ENCODE data around the gene DMBT1. TPM values are rescaled to one million over a fixed set of nuclear protein-coding genes. Genes with fewer than 3 reads are reported as not detected.

Gene DMBT1
- total RNA-seq, 2 donors from 2014 or later = not detected

DNA sequence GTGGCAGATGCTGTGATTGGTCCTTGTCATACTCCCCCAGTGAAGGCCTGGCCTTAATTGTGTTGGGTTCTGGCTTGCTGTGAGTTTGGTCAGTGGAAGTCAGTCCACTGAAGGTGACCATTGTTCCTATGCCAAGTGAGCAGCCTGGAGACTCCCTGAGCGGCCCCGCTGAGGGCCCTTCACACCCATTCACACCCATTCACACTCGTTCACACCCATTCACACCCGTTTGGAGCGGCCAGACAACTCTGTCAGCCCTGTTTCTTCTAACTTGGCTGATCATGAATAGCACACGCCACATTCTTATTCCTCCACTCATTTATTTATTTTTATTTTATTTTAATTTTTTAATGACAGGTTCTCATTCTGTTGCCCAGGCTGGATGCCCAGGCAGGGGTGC lies 77.6 kb downstream of the DMBT1 start:
- Mint-ChIP-seq H3K27ac (no peak overlapping the region), H3K4me1 (no peaks in the 10 kb centered on the region), H3K9me3 (no peaks in the 10 kb centered on the region), H3K36me3 (ENCODE audit: low read depth) (no peaks in the 10 kb centered on the region), H3K27me3 (peaks cover 11% of the 10 kb centered on the region), H3K4me3 (no peak overlapping the region)
- ATAC-seq (replicated peaks) = no peak

DNA sequence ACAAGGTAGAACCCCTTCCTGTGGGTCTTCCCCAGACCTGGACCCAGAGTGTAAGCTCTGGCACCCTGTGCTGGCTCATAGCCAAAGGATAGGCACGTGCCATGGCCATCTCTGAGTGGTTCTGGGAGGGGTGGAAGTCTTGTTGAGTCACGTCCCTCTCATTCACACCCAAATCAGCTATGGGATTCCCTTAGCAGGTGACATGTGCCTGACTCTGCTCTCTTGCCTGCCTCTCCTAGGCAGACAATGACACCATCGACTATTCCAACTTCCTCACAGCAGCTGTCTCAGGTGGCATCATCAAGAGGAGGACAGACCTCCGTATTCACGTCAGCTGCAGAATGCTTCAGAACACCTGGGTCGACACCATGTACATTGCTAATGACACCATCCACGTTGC lies 79.2 kb downstream of the DMBT1 start:
- no peak for ATAC-seq (replicated peaks)
- Mint-ChIP-seq H3K27me3 (peaks cover 8% of the 10 kb centered on the region), H3K4me1 (no peaks in the 10 kb centered on the region), H3K36me3 (ENCODE audit: low read depth) (no peaks in the 10 kb centered on the region), H3K9me3 (no peaks in the 10 kb centered on the region), H3K27ac (no peak overlapping the region), H3K4me3 (no peak overlapping the region)

DNA sequence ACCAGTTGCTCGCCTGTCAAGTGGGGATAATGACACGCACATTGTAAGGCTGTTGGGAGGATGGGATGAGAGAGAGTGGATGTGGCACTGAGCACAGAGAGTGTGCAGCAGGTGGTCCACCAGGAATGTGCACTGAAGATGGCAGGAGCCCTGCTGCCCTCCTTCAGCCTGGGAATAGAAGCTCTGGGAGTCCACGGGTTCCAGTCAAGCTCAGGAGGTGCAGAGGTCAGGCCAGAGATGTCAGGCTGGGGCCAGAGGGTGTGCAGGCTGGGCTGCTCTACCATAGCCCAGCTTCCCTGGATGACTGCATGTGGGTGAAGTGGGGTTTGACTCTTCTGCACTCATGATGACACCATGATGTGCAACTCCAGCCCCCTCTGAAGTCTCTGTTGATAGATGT lies 80.4 kb downstream of the DMBT1 start:
- peaks cover 10% of the 10 kb centered on the region for H3K27me3 Mint-ChIP-seq
- ATAC-seq (replicated peaks) = no peak
- H3K27ac Mint-ChIP-seq = no peak overlapping the region
- no peak overlapping the region for H3K4me3 Mint-ChIP-seq
- H3K36me3 Mint-ChIP-seq (ENCODE audit: low read depth) = no peaks in the 10 kb centered on the region
- H3K4me1 Mint-ChIP-seq = no peaks in the 10 kb centered on the region
- H3K9me3 Mint-ChIP-seq = no peaks in the 10 kb centered on the region

DNA sequence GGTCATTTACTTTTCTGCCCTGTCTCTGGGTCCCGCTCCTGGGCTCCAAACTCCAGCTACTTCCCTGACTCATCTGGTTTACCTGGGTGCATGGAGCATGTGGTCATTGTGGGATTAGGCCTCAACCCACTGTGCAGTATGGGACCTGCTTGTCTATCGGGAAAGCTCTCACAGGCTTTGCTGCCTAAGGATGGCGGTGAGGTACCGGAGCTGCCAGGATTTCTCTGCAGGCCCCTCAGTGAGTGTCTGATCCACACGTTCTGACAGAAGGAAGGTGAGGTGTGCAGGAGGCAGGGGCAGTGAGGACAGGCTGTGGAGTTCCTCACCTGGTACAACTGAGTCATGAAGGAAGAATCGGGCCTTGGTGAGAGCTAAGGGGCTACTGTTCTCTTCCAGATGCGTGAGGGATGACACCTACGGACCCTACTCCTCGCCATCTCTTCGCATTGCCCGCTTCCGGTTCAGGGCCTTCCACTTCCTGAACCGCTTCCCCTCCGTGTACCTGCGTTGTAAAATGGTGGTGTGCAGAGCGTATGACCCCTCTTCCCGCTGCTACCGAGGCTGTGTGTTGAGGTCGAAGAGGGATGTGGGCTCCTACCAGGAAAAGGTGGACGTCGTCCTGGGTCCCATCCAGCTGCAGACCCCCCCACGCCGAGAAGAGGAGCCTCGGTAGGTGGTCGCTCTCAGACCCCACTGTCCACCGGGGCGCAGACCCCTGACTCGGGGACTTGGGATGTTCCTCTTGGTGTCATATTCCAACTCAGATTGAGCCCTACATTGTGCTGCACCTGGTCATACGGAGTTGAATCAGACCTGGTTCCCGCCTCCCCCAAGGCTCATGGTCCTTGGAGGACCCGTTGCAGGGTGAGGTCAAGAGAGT lies 82.4 kb downstream of the DMBT1 start:
- Mint-ChIP-seq H3K4me3 (no peak overlapping the region), H3K4me1 (no peaks in the 10 kb centered on the region), H3K27ac (no peak overlapping the region), H3K27me3 (peaks cover 7% of the 10 kb centered on the region), H3K36me3 (ENCODE audit: low read depth) (no peaks in the 10 kb centered on the region), H3K9me3 (no peaks in the 10 kb centered on the region)
- no peak for ATAC-seq (replicated peaks)

DNA sequence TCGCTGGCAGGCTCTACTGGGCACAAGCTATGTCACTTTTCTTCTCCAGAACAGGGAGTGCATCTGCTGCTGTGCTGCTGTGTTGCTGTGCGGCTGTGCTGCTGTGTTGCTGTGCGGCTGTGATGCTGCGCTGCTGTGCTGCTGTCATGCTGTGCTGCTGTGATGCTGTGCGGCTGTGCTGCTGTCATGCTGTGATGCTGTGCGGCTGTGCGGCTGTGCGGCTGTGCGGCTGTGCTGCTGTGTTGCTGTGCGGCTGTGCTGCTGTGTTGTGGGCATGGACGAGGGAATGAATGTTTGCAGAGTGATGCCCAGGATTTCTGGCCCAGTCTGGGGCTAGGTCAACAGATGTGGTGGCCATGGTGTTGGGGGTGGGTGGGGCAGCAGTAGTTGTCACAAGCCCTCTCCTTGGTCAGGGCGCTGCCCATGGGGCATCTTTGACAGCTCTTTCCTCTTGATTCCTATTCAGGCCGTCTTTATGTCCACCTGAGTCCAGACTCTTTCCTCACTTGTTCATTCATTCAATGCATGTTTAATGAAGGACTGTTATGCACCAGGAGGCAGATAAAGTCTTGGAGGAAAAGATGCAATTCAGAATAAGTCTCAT lies 83.5 kb downstream of the DMBT1 start:
- H3K4me1 Mint-ChIP-seq = no peaks in the 10 kb centered on the region

DNA sequence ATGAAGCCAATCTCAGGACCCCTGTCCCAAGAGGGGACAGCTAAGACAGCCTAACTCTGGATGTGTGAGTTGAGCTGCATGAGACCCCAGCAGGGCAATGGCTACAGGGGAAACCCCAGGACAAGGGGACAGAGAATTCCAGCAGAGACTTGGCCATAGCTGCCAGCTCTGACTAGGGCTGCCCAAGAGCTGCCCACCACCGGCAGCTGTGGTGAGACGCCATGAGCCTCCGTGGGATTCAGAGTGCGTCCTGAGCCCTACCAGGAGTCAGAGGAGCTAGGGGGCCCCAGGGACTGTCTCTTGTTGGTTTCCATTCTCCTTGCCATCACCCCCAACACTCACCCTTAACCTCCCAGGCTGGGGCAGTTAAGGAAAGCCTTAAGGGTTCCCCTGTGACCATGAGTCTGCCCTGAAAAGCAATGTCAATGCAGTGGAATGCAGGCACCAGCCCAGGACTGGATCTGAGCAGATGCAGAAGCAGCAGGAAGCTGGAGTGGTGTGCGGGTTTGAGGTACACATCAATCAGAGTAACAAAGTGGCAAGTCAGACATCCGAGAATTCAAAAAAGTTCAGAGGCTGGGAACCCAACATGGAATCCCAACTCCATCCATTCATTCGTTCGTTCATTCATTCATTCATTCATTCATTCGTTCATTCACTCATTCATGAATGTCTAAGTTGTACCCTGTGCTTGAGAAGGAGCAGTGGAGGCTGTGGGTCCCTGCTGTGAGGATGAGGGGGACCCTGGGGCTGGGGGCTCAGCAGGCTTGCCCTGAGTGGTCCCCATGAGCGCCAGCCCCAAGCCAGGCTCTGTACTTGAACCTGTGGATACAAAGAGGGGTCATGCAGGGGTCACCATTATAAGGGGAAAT lies 86.2 kb downstream of the DMBT1 start:
- no peak for ATAC-seq (replicated peaks)
- no peaks in the 10 kb centered on the region for H3K4me1 Mint-ChIP-seq

More for the DNA sequence above, 83.5 kb downstream of the DMBT1 start:
- Mint-ChIP-seq H3K36me3 (ENCODE audit: low read depth) (no peaks in the 10 kb centered on the region), H3K4me3 (no peak overlapping the region), H3K9me3 (no peaks in the 10 kb centered on the region), H3K27ac (no peak overlapping the region), H3K27me3 (peaks cover 7% of the 10 kb centered on the region)
- no peak for ATAC-seq (replicated peaks)

DNA sequence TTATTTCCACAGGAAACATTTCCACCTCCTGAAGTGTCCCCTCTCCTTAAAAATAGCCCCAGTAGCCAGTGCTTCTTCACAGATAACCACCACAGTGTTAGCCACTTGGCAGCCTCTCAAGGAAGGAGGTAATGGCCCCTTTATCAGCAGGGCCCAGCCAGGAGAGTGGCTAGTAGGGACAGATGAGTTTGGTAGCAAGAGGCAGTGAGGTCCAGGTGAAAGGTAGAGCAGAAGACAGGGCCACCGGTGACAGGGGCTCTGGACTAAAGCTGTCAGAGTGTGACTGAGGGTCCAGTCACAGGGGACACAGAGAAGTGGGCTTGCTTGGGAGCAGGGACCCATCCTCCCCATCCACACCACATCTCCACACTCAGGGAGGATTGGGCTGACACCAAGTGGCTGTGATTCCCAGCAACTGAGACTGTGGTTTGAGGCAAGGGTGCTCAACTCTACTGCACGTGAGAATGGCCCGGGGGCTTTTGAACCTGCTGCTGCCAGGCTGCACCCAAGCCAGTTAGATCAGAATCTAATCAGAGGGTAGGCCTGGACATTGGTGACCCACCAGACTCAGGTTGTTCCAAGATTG lies 86.9 kb downstream of the DMBT1 start:
- Mint-ChIP-seq H3K27ac (no peak overlapping the region), H3K27me3 (peaks cover 21% of the 10 kb centered on the region), H3K4me1 (no peaks in the 10 kb centered on the region), H3K36me3 (ENCODE audit: low read depth) (no peaks in the 10 kb centered on the region), H3K4me3 (no peak overlapping the region), H3K9me3 (no peaks in the 10 kb centered on the region)
- no peak for ATAC-seq (replicated peaks)

More for the DNA sequence above, 86.2 kb downstream of the DMBT1 start:
- no peaks in the 10 kb centered on the region for H3K36me3 Mint-ChIP-seq (ENCODE audit: low read depth)
- no peak overlapping the region for H3K27ac Mint-ChIP-seq
- H3K4me3 Mint-ChIP-seq = no peak overlapping the region
- H3K9me3 Mint-ChIP-seq = no peaks in the 10 kb centered on the region
- peaks cover 18% of the 10 kb centered on the region for H3K27me3 Mint-ChIP-seq

DNA sequence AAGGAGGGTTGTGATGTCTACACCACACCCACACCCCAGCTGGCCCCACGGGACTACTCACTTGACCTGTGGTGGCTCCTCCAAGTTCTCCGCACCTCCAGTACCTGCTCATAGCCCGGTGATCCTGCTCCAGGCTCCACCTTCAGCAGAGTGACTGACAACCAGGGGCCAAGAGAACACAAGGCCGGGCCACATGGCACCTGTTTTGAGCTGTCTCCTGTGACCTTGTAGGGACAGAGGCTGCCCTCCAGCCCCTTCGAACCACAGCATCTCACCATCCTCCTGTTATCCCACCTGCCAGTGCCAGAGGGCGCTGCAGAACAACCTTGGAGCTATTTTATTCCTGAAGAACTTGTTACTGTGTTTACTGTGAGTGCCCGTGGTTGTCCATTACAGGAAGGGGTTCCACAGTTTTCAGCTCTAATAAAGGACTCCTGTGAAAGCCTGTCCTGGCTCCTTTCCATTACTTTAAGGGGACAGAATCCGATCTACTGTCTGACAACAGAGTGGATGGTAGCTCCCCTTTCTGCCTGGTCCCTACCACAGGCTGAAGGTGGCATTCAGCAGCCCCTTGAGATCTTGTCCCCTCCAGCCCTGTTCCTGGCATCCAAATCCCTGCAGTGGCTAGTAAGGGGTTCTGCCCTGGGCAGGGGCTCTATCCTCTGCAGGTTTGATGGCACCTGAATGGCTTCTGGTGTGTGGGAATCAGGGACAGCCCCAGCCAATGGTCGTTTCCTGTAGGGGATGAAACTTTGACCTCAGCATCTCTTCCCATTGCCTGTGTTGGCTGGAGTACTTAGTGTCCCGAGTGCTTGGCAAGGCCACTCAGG lies 88.3 kb downstream of the DMBT1 start:
- no peaks in the 10 kb centered on the region for H3K36me3 Mint-ChIP-seq (ENCODE audit: low read depth)
- ATAC-seq (replicated peaks) = no peak
- no peak overlapping the region for H3K27ac Mint-ChIP-seq
- no peak overlapping the region for H3K4me3 Mint-ChIP-seq
- peaks cover 5% of the 10 kb centered on the region for H3K9me3 Mint-ChIP-seq
- peaks cover 32% of the 10 kb centered on the region for H3K27me3 Mint-ChIP-seq
- H3K4me1 Mint-ChIP-seq = no peaks in the 10 kb centered on the region

DNA sequence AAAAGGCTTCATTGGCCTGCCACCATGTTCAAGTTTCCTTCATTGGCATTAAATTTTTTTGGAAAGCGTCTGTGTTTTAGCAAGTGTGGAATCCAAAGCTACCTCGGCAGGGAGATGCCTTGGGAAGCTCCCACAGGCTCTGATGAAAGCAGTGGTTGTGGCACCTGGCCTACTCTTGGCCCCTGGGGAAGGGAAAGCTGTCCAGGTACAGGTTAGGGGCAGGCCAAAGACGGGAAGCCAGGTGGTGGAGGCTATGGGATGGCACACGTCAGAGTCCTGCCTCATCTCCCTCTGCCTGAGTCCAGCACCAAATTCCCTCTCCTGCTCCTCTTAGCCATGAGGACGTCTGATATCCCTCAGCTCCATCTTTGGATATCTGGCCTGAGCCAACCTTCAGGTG lies 89.3 kb downstream of the DMBT1 start:
- Mint-ChIP-seq H3K36me3 (ENCODE audit: low read depth) (no peaks in the 10 kb centered on the region), H3K4me3 (no peak overlapping the region), H3K27me3 (peaks cover 37% of the 10 kb centered on the region), H3K27ac (no peak overlapping the region), H3K9me3 (peaks cover 5% of the 10 kb centered on the region), H3K4me1 (no peaks in the 10 kb centered on the region)
- ATAC-seq (replicated peaks) = no peak

DNA sequence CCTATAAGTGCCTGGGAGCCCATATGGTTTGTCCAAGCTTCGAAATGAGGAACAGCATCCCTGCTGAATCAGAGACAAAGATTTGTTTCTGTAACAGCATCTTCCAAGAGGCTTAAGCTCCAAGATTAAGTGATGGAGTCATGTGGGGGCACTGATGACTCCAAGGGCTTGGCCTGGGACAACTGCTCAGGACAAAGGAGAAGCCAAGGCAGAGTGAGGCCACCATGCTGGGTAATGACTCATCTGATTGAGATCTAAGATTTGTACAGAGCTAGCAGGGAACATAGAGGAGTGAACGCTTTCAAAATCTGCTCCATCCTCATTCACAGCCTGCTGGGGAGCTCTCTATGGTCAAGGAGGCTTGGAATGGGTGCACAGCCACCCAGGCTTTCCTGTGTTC lies 89.8 kb downstream of the DMBT1 start:
- Mint-ChIP-seq H3K4me1 (no peaks in the 10 kb centered on the region), H3K27ac (no peak overlapping the region), H3K9me3 (peaks cover 5% of the 10 kb centered on the region), H3K4me3 (no peak overlapping the region), H3K36me3 (ENCODE audit: low read depth) (no peaks in the 10 kb centered on the region), H3K27me3 (peaks cover 41% of the 10 kb centered on the region)
- no peak for ATAC-seq (replicated peaks)

DNA sequence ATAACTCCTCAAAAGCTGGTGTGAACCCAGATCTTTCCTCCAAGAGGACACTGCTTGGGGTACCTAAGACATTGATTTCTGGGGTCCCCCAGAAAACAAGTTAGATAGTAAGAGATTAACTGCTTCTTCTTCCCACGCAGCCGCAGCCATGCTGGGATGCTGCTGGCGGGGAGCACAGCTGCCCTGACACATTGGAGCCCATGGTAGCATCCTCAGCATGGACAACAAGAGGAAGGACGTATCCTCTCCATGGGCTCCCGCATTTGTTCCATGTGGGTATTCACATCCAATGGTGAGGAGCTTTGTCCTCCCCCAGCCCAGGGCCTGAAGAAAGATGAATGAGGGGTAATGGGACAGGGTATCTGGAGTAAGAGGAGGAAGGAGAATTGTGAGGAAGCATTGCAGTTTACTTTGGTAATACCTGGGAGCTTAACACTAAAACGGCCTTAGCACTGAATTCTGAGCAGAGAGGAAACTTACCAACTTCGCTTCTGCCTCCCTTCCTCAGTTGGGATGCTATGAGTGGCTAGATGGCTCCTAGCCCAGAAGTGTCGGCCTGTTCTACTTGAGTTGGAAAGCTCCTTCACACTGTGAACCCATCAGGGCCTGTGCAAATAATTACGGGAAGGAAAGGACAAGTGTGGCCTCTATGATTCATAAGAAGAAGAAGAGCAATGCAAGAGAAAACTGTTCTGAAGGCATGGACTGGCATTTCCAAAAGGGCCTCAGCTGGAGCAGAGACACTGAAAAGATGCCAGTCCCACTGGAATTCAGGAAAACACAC lies 95.2 kb downstream of the DMBT1 start:
- peaks cover 5% of the 10 kb centered on the region for H3K9me3 Mint-ChIP-seq
- no peak overlapping the region for H3K27ac Mint-ChIP-seq
- no peak overlapping the region for H3K4me3 Mint-ChIP-seq
- H3K4me1 Mint-ChIP-seq = no peaks in the 10 kb centered on the region
- no peaks in the 10 kb centered on the region for H3K36me3 Mint-ChIP-seq (ENCODE audit: low read depth)
- peaks cover 51% of the 10 kb centered on the region for H3K27me3 Mint-ChIP-seq
- ATAC-seq (replicated peaks) = no peak

DNA sequence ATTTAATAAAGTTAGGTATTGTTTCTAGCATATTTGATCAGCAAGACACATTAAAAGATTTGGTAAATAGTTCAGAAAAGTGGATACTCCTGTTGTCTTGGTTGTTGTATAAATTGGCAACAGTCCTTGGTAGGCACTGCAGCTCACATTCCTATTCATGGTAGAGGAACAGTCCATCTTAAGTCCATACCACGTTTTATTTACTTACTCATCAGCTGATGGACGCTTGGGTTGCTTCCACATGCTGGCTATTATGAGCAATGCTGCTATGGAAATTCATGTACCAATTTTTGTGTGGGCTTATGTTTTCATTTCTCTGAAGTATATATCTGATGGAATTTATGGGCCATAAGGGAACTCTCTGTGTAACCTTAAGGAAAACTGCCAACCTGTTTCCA lies 95.8 kb downstream of the DMBT1 start:
- peaks cover 47% of the 10 kb centered on the region for H3K27me3 Mint-ChIP-seq
- H3K4me1 Mint-ChIP-seq = no peaks in the 10 kb centered on the region
- H3K4me3 Mint-ChIP-seq = no peak overlapping the region
- no peaks in the 10 kb centered on the region for H3K36me3 Mint-ChIP-seq (ENCODE audit: low read depth)
- no peak for ATAC-seq (replicated peaks)
- H3K9me3 Mint-ChIP-seq = peaks cover 5% of the 10 kb centered on the region
- H3K27ac Mint-ChIP-seq = no peak overlapping the region

DNA sequence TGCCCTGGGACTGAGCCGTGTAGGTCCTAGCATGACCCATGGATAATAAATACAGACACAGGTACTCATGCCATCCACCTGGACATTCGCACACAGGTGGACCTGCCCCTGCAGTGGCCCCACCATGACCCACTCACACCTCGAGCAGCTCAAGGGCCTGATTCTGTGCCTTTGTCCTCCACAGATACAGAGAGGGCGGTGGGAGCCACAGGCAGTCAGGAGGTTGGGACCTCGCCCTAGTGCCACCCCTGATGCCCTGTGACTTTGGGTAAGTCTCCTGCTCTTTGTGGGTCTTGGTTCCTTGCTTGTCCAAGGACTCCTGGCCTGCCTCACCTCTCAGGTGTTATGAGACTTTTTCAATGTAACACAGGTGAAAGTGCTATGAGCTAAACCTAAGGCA lies 96.2 kb downstream of the DMBT1 start:
- H3K27me3 Mint-ChIP-seq = peaks cover 46% of the 10 kb centered on the region

More for the DNA sequence above, 96.2 kb downstream of the DMBT1 start:
- no peak for ATAC-seq (replicated peaks)
- Mint-ChIP-seq H3K36me3 (ENCODE audit: low read depth) (no peaks in the 10 kb centered on the region), H3K9me3 (peaks cover 5% of the 10 kb centered on the region), H3K4me3 (no peak overlapping the region), H3K4me1 (no peaks in the 10 kb centered on the region), H3K27ac (no peak overlapping the region)

All from activated T-helper 17 cell treated with anti-CD3 and anti-CD28 coated beads, Interleukin-2, amount 50 U/mL, for 72 hours (primary cell).